Measurements from ENCODE around the gene SLC5A10.

DNA sequence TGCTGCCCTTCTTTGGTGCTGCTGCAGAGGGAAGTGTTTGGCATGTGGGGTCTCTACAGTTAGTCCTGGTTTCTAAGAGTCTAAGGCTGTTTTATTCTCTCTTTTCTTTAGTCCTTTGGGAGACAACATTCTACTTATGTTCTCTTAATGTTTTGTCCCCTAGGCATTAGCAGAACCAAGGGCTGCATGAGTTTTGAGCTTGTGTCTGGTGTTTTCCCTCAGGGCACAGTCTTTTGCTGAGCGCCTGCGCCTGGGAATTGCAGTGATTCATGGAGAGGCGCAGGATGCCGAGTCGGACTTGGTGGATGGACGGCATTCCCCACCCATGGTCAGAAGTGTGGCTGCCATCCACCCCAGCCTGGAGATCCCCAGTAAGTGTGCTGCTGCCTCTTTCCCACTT is 41.1 kb upstream of the SLC5A10 start:
- TF ChIP-seq EZH2phosphoT487 (IDR thresholded peaks at IDR 0.05; ENCODE audit: borderline replicate concordance, low read depth) (no peak), GATA2 (CRISPR knock-in tag; IDR thresholded peaks at IDR 0.05) (no peak), POLR2AphosphoS5 (IDR thresholded peaks at IDR 0.05; ENCODE audit: low read depth, low read length) (no peak), RCOR1 (IDR thresholded peaks at IDR 0.05; ENCODE audit: low read length) (no peak), RAD21 (IDR thresholded peaks at IDR 0.05; ENCODE audit: low read length) (no peak), ELF1 (IDR thresholded peaks at IDR 0.05) (no peak), RFX5 (IDR thresholded peaks at IDR 0.05; ENCODE audit: low read length) (no peak), SIN3A (IDR thresholded peaks at IDR 0.05; ENCODE audit: borderline replicate concordance, low read depth, low read length) (no peak), YY1 (IDR thresholded peaks at IDR 0.05; ENCODE audit: low read depth) (no peak), NRF1 (IDR thresholded peaks at IDR 0.05; ENCODE audit: low read depth, low read length) (no peak), EP300 (IDR thresholded peaks at IDR 0.05; ENCODE audit: borderline replicate concordance in 1 of 2, low read depth in 1 of 2, low read length in 1 of 2) (no peak)
- TF ChIP-seq, protein P1, sequence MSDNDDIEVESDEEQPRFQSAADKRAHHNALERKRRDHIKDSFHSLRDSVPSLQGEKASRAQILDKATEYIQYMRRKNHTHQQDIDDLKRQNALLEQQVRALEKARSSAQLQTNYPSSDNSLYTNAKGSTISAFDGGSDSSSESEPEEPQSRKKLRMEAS (IDR thresholded peaks at IDR 0.05; ENCODE audit: low read depth) = no peak
- TF ChIP-seq, protein P2, sequence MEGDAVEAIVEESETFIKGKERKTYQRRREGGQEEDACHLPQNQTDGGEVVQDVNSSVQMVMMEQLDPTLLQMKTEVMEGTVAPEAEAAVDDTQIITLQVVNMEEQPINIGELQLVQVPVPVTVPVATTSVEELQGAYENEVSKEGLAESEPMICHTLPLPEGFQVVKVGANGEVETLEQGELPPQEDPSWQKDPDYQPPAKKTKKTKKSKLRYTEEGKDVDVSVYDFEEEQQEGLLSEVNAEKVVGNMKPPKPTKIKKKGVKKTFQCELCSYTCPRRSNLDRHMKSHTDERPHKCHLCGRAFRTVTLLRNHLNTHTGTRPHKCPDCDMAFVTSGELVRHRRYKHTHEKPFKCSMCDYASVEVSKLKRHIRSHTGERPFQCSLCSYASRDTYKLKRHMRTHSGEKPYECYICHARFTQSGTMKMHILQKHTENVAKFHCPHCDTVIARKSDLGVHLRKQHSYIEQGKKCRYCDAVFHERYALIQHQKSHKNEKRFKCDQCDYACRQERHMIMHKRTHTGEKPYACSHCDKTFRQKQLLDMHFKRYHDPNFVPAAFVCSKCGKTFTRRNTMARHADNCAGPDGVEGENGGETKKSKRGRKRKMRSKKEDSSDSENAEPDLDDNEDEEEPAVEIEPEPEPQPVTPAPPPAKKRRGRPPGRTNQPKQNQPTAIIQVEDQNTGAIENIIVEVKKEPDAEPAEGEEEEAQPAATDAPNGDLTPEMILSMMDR (IDR thresholded peaks at IDR 0.05) = no peak
- TF ChIP-seq, protein P3, sequence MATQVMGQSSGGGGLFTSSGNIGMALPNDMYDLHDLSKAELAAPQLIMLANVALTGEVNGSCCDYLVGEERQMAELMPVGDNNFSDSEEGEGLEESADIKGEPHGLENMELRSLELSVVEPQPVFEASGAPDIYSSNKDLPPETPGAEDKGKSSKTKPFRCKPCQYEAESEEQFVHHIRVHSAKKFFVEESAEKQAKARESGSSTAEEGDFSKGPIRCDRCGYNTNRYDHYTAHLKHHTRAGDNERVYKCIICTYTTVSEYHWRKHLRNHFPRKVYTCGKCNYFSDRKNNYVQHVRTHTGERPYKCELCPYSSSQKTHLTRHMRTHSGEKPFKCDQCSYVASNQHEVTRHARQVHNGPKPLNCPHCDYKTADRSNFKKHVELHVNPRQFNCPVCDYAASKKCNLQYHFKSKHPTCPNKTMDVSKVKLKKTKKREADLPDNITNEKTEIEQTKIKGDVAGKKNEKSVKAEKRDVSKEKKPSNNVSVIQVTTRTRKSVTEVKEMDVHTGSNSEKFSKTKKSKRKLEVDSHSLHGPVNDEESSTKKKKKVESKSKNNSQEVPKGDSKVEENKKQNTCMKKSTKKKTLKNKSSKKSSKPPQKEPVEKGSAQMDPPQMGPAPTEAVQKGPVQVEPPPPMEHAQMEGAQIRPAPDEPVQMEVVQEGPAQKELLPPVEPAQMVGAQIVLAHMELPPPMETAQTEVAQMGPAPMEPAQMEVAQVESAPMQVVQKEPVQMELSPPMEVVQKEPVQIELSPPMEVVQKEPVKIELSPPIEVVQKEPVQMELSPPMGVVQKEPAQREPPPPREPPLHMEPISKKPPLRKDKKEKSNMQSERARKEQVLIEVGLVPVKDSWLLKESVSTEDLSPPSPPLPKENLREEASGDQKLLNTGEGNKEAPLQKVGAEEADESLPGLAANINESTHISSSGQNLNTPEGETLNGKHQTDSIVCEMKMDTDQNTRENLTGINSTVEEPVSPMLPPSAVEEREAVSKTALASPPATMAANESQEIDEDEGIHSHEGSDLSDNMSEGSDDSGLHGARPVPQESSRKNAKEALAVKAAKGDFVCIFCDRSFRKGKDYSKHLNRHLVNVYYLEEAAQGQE (IDR thresholded peaks at IDR 0.05; ENCODE audit: low read depth, low read length) = no peak
